Heart right ventricle (tissue), 16 donors: ENCODE data around the gene PLCL2. TPM values are rescaled to one million over a fixed set of nuclear protein-coding genes. Genes with fewer than 3 reads are reported as not detected.

ENCODE experiments used
- ATAC-seq, 8 donors: fragments of 200-7000 bp; cut with Tn5 transposase; one replicate each; pipeline ENCODE4 v1.9.1; 2020; ENCODE audit warnings: mild to moderate bottlenecking in 8 of 8, moderate library complexity in 8 of 8, moderate number of reproducible peaks in 1 of 8
- DNase-seq, 2 donors: peaks; one replicate each; pipeline ENCODE4 v3.0.0-alpha.2; 2020
- H3K27ac ChIP-seq, 10 donors: fragments of 200-600 bp; sonication (generic) in 2 of 10; one replicate each; pipeline versions ENCODE4 v1.5.0 to v1.8.0; 2020 to 2022; ENCODE audit warnings: mild to moderate bottlenecking in 3 of 10
- H3K27me3 ChIP-seq, 7 donors: fragments of 200-600 bp; one replicate each; pipeline ENCODE4 v1.8.0; 2021 to 2022; ENCODE audit warnings: mild to moderate bottlenecking in 2 of 7
- H3K36me3 ChIP-seq, 9 donors: fragments of 200-600 bp; sonication (generic) in 1 of 9; one replicate each; pipeline versions ENCODE4 v1.5.0 to v1.8.0; 2020 to 2022; ENCODE audit warnings: mild to moderate bottlenecking in 2 of 9
- H3K4me1 ChIP-seq, 9 donors: fragments of 200-600 bp; sonication (generic) in 1 of 9; one replicate each; pipeline versions ENCODE4 v1.5.0 to v1.8.0; 2020 to 2022; ENCODE audit warnings: mild to moderate bottlenecking in 4 of 9
- H3K4me3 ChIP-seq, 10 donors: fragments of 200-600 bp; sonication (generic) in 2 of 10; one replicate each; pipeline versions ENCODE4 v1.5.0 to v1.8.0; 2020 to 2022; ENCODE audit warnings: mild to moderate bottlenecking in 7 of 10, moderate library complexity in 2 of 10
- H3K9me3 ChIP-seq, 11 donors: fragments of 200-600 bp in 10 of 11; sonication (generic) in 2 of 11; one replicate each; pipeline versions ENCODE4 v1.5.0 to v1.8.0; 2013 to 2022; ENCODE audit warnings: mild to moderate bottlenecking in 2 of 11, control low read depth in 1 of 11, moderate library complexity in 1 of 11
- WGBS, 2 donors: extraction: QIAGEN DNeasy Blood & Tissue Kit; methylation state at CpG; one replicate each; pipeline ENCODE4 v1.1.7; 2013; ENCODE audit warnings: inconsistent platforms in 1 of 2; 5-methylcytosine and 5-hydroxymethylcytosine counted together
- intact Hi-C, 10 donors: fragments of 100-400 bp; cut with DNase I; formaldehyde crosslinking; loops; one replicate each; pipeline versions ENCODE4 v1.11.1 to v1.14.2; 2022
- polyA plus RNA-seq, 2 donors: library from polyadenylated mRNA; stranded (reverse); fragments of 200-250 nt; gene quantifications; one replicate each; pipeline ENCODE4 v1.2.3, GENCODE V29; 2013
- total RNA-seq, 10 donors: library from RNA; stranded (reverse); fragmentation: NEBNext Ultra II Directional in 3 of 10; extraction: Animal tissue kit (Norgen Biotek cat#: 25700) in 3 of 10; gene quantifications; one replicate each; pipeline versions ENCODE4 v1.2.1 to v1.2.4, GENCODE V29; 2021 to 2023
- TF ChIP-seq, protein P1 (sequence below), 9 donors: fragments of 200-600 bp; sonication (generic) in 2 of 9; IDR thresholded peaks; one replicate each; pipeline versions ENCODE4 v1.5.0 to v1.8.0; 2021 to 2022; ENCODE audit warnings: antibody characterized with exemption in 9 of 9, mild to moderate bottlenecking in 5 of 9, moderate library complexity in 1 of 9
- donor health status: Arrhythmogenic right ventricular cardiomyopathy.
- donor health status: ischemic (EF 13 %, LVEDD 7.1; RV severe dilation, severe dysfunction).
- donor health status: healthy with polysubstance abuse.
- donor health status: DM: no; HTN: yes; CAD: no.
- donor health status: DM: no; HTN: no; CAD: no.
- donor health status: ischemic (EF 25% LVEDD 6.9; RV normal size, moderate dysfunction).
- donor health status: ischemic (EF 25% LVEDD 5.7; RV mildly dilated, moderate dysfunction).
- donor health status: healthy.
- donor health status: DM: yes; HTN: yes; CAD: no.
- donor health status: Ischemic cardiomyopathy.
- donor health status: ischemic (EF 35%, LVEDD 5.7; RV mildly dilated, moderate dysfunction).
- donor health status: nonischemic (EF 11% LVEDD 7.7; RV severe dilation, severe dysfunction).
- donor health status: DM: yes; HTN: yes; CAD: no.
- donor health status: PGD.
- donor health status: ischemic (EF 29% LVEDD 5.4; RV normal size, mild dysfunction).
- donor health status: nonischemic (EF 23%, LVEDD 6.1; RV moderate dilation, normal function).

Gene PLCL2
- total and polyA plus RNA-seq, 12 donors = 8.7 to 79.8 (median 53.0) TPM

GRCh38 chr3:17046623-17047022, 161.9 kb downstream of the PLCL2 start:
- no peak for ATAC-seq
- peaks cover 0 to 32% (median 5%) of the 10 kb centered on the region in 9 donors for H3K4me1 ChIP-seq
- peaks cover 0 to 74% (median 12%) of the 10 kb centered on the region in 9 donors for H3K36me3 ChIP-seq
- H3K27me3 ChIP-seq = no peaks in the 10 kb centered on the region
- no peak overlapping the region for H3K4me3 ChIP-seq
- 88% methylated on average over 2 of the region's 2 CpGs for WGBS, 2 donors
- H3K27ac ChIP-seq = no peak overlapping the region
- no peak for DNase-seq
- intact Hi-C loops = loop anchor here in 1 of 10 donors (10.0 kb wide), 1 partner anchor 108 kb away; no protein-coding TSS in a partner anchor
- TF ChIP-seq, protein P1, sequence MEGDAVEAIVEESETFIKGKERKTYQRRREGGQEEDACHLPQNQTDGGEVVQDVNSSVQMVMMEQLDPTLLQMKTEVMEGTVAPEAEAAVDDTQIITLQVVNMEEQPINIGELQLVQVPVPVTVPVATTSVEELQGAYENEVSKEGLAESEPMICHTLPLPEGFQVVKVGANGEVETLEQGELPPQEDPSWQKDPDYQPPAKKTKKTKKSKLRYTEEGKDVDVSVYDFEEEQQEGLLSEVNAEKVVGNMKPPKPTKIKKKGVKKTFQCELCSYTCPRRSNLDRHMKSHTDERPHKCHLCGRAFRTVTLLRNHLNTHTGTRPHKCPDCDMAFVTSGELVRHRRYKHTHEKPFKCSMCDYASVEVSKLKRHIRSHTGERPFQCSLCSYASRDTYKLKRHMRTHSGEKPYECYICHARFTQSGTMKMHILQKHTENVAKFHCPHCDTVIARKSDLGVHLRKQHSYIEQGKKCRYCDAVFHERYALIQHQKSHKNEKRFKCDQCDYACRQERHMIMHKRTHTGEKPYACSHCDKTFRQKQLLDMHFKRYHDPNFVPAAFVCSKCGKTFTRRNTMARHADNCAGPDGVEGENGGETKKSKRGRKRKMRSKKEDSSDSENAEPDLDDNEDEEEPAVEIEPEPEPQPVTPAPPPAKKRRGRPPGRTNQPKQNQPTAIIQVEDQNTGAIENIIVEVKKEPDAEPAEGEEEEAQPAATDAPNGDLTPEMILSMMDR (IDR thresholded peaks at IDR 0.05) = no peak
- H3K9me3 ChIP-seq = peaks cover 0 to 11% (median 0%) of the 10 kb centered on the region in 11 donors

DNA sequence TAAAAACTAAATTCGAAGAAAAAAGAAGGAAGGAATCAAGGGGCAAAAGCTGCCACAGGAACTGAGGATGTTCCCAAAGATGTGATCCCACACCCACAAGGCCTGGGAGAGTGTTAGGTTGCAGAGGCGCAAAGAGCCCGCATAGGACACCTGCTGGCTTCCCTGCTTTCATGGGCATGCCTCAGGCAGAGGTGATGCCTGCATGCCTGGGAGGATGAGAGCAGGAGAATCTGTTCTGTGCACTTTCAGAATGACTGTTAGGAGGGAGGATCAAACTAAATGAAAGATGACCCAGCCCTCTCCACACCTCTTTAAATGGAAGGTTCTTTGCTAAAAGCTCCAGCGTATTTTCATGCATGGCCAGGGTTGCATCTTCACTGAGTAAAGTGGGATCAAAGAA, 162.4 kb downstream of the PLCL2 start:
- TF ChIP-seq, protein P1 (IDR thresholded peaks at IDR 0.05) = no peak
- Histone ChIP-seq H3K36me3 (peaks cover 0 to 74% (median 12%) of the 10 kb centered on the region in 9 donors), H3K4me1 (peaks cover 0 to 37% (median 5%) of the 10 kb centered on the region in 9 donors), H3K9me3 (peaks cover 0 to 11% (median 0%) of the 10 kb centered on the region in 11 donors), H3K27ac (no peak overlapping the region), H3K27me3 (no peaks in the 10 kb centered on the region), H3K4me3 (no peak overlapping the region)
- intact Hi-C loops = loop anchor here in 1 of 10 donors (10.0 kb wide), 1 partner anchor 108 kb away; no protein-coding TSS in a partner anchor
- DNase-seq (no peak), ATAC-seq (no peak)
- WGBS, 2 donors = 93 to 94% methylated on average over 4 of the region's 4 CpGs

- peaks cover 0 to 11% (median 0%) of the 10 kb centered on the region in 11 donors for H3K9me3 ChIP-seq
- ATAC-seq (no peak), DNase-seq (no peak)
- no peak overlapping the region for H3K27ac ChIP-seq
- peaks cover 0 to 41% (median 4%) of the 10 kb centered on the region in 9 donors for H3K4me1 ChIP-seq
- peaks cover 0 to 74% (median 12%) of the 10 kb centered on the region in 9 donors for H3K36me3 ChIP-seq
- no peaks in the 10 kb centered on the region for H3K27me3 ChIP-seq
- 88 to 91% methylated on average over 3 of the region's 3 CpGs for WGBS, 2 donors
- H3K4me3 ChIP-seq = no peak overlapping the region
- TF ChIP-seq, protein P1 (IDR thresholded peaks at IDR 0.05) = no peak
- intact Hi-C loops = loop anchor here in 1 of 10 donors (10.0 kb wide), 1 partner anchor 107 kb away; no protein-coding TSS in a partner anchor
Measured at GRCh38 chr3:17047894-17048293, 163.1 kb downstream of the PLCL2 start.

DNA sequence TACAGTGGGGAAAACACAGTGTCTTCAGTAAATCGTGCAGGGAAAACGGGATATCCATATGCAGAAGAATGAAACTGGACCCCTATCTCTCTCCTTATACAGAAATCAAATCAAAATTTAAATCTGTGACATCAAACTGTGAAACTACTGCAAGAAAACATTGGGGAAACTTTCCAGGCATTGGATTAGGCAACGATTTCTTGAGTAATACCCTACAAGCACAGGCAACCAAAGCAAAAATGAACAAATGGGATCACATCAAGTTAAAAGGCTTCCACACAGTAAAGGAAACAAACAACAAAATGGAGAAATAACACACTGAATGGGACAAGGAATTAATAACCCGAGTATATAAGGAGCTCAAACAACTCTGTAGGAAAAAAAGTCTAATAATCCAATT, 165.3 kb downstream of the PLCL2 start:
- Histone ChIP-seq H3K27me3 (no peaks in the 10 kb centered on the region), H3K27ac (peak overlapping the region in 1 of 10 donors; percentile 27), H3K36me3 (peaks cover 0 to 61% (median 8%) of the 10 kb centered on the region in 9 donors), H3K4me3 (no peak overlapping the region), H3K9me3 (peaks cover 0 to 23% (median 0%) of the 10 kb centered on the region in 11 donors), H3K4me1 (peaks cover 0 to 40% (median 4%) of the 10 kb centered on the region in 9 donors)
- intact Hi-C loops = no loop called here
- WGBS, 2 donors = 93 to 98% methylated on average over 4 of the region's 4 CpGs
- ATAC-seq (no peak), DNase-seq (no peak)
- TF ChIP-seq, protein P1 (IDR thresholded peaks at IDR 0.05) = no peak
